SU-DHL-6 (cell line): ENCODE data around the gene TCEAL6.
A peak's percentile ranks its signal among the peaks of the same experiment; 100 is the strongest.
"Not testable (repeated sequence)": the region's sequence is repeated elsewhere in the genome, so short reads cannot be mapped to it uniquely, and the experiment has no call there.

Source experiments
- H2AFZ ChIP-seq: fragments of 200-600 bp; sonication (generic); 2 replicates; pipeline ENCODE4 v1.6.1; 2014; ENCODE audit warnings: low read depth, mild to moderate bottlenecking, moderate library complexity, mixed read lengths, antibody characterized with exemption, low read length; ENCODE audit not compliant: severe bottlenecking
- H3F3A ChIP-seq: fragments of 200-600 bp; shearing (Covaris generic); 2 replicates; pipeline ENCODE4 v1.6.0; 2016; ENCODE audit warnings: antibody characterized with exemption, mild to moderate bottlenecking; ENCODE audit not compliant: insufficient read depth
- H3K27ac ChIP-seq: fragments of 200-600 bp; sonication (generic); 2 replicates; pipeline ENCODE4 v1.5.1; 2016; ENCODE audit warnings: low read depth, mild to moderate bottlenecking, low read length, moderate library complexity, mixed read lengths
- H3K27me3 ChIP-seq: fragments of 200-600 bp; sonication (generic), shearing (Covaris generic); 2 replicates; pipeline ENCODE4 v1.6.0; 2014; ENCODE audit warnings: mild to moderate bottlenecking, low read length
- H3K36me3 ChIP-seq: fragments of 200-600 bp; sonication (generic); 2 replicates; pipeline ENCODE4 v1.6.1; 2014; ENCODE audit warnings: mild to moderate bottlenecking, low read length, mixed read lengths
- H3K4me2 ChIP-seq: fragments of 300-600, 200-600 bp; shearing (Covaris generic), sonication (generic); 2 replicates; pipeline ENCODE4 v1.6.0; 2014; ENCODE audit warnings: low read length, low read depth, mild to moderate bottlenecking; ENCODE audit not compliant: poor library complexity, severe bottlenecking
- H3K4me3 ChIP-seq: fragments of 200-600 bp; sonication (generic); 2 replicates; pipeline ENCODE4 v1.5.1; 2014; ENCODE audit warnings: antibody characterized with exemption, low read length, mild to moderate bottlenecking, mixed read lengths; ENCODE audit not compliant: insufficient read depth, poor library complexity, severe bottlenecking
- H3K79me2 ChIP-seq: fragments of 200-600 bp; sonication (generic); 2 replicates; pipeline ENCODE4 v1.6.1; 2014; ENCODE audit warnings: mild to moderate bottlenecking, low read length, moderate library complexity; ENCODE audit not compliant: insufficient read depth
- H3K9ac ChIP-seq: fragments of 200-600 bp; sonication (generic); 2 replicates; pipeline ENCODE4 v1.7.0; 2014; ENCODE audit warnings: mild to moderate bottlenecking, low read length
- H3K9me2 ChIP-seq: fragments of 200-600 bp; sonication (generic); replicated peaks from 2 replicates; pipeline ENCODE4 v1.6.1; 2014; ENCODE audit warnings: low read length; ENCODE audit not compliant: insufficient read depth
- H3K9me3 ChIP-seq: fragments of 200-600 bp; sonication (generic); 2 replicates; pipeline ENCODE4 v1.6.1; 2014; ENCODE audit warnings: low read length, mixed read lengths; ENCODE audit not compliant: insufficient read depth
- H4K20me1 ChIP-seq: fragments of 200-600 bp; sonication (generic); 2 replicates; pipeline ENCODE4 v1.6.1; 2014; ENCODE audit warnings: low read depth, mild to moderate bottlenecking, antibody characterized with exemption, low read length, moderate library complexity, mixed read lengths
- CTCF ChIP-seq: fragments of 200-600 bp; sonication (generic); IDR thresholded peaks from one replicate; pipeline ENCODE4 v1.5.1; 2017; ENCODE audit warnings: antibody characterized with exemption, mild to moderate bottlenecking, low read length, moderate library complexity; ENCODE audit not compliant: insufficient read depth, poor library complexity, severe bottlenecking
- EZH2phosphoT487 ChIP-seq: fragments of 200-600 bp; sonication (generic), shearing (Covaris generic); conservative IDR thresholded peaks from 2 replicates; pipeline ENCODE4 v1.6.1; 2018; ENCODE audit warnings: mild to moderate bottlenecking, antibody characterized with exemption, low read length, moderate library complexity, mixed read lengths

Gene TCEAL6

GRCh38 chrX:102142274-102142673 is at the start of gene TCEAL6:
TCEAL6 (minus strand) TSS chrX:102142481.
- H3K9ac ChIP-seq, H3K27ac ChIP-seq, H4K20me1 ChIP-seq, H3K4me3 ChIP-seq, H3K9me2 ChIP-seq, H2AFZ ChIP-seq, H3K79me2 ChIP-seq, H3K9me3 ChIP-seq, H3K4me2 ChIP-seq, H3K27me3 ChIP-seq, H3F3A ChIP-seq, H3K36me3 ChIP-seq: not testable (repeated sequence)

- Histone ChIP-seq H3K4me2 (no peak overlapping the region), H3K9ac (no peak overlapping the region), H3K9me2 (no peaks in the 10 kb centered on the region), H3F3A (no peaks in the 10 kb centered on the region), H3K27ac (no peak overlapping the region), H3K4me3 (no peak overlapping the region), H3K79me2 (no peaks in the 10 kb centered on the region), H3K36me3 (no peaks in the 10 kb centered on the region), H2AFZ (no peak overlapping the region), H3K27me3 (no peaks in the 10 kb centered on the region), H4K20me1 (no peaks in the 10 kb centered on the region), H3K9me3 (no peaks in the 10 kb centered on the region)
- TF ChIP-seq CTCF (no peak), EZH2phosphoT487 (no peak)
These were observed 43.9 kb upstream of the TCEAL6 start for GRCh38 chrX:102185967-102186720.

- no peaks in the 10 kb centered on the region for H3K36me3 ChIP-seq
- no peak within 1 kb of the TSS for H3K27ac ChIP-seq
- no peak within 1 kb of the TSS for H2AFZ ChIP-seq
- H3K27me3 ChIP-seq, result no peaks in the 10 kb centered on the region
- H3K9me2 ChIP-seq, result no peaks in the 10 kb centered on the region
- H3K9ac ChIP-seq, result no peak within 1 kb of the TSS
- H3F3A ChIP-seq, result no peaks in the 10 kb centered on the region
- no peak for TF ChIP-seq EZH2phosphoT487
- no peak for TF ChIP-seq CTCF
- no peaks in the 10 kb centered on the region for H4K20me1 ChIP-seq
- H3K4me3 ChIP-seq, result no peak within 1 kb of the TSS
- no peaks in the 10 kb centered on the region for H3K9me3 ChIP-seq
- peak within 1 kb of the TSS; percentile 39 for H3K4me2 ChIP-seq
- no peaks in the 10 kb centered on the region for H3K79me2 ChIP-seq
These were observed 13.5 kb upstream of the TCEAL6 start, which contains the start of gene BEX5 for GRCh38 chrX:102155806-102156179. BEX5 (minus strand) TSS chrX:102155977; CDS start chrX:102154265, 1,712 bp downstream.
